H1 (cell line): ENCODE measurements around the gene ZNF18. TPM values are rescaled to one million over a fixed set of nuclear protein-coding genes. Genes with fewer than 3 reads are reported as not detected.

Experiments used
- CTCF ChIA-PET: fragments of 300-600 bp; sonication (Branson Sonifier 250); formaldehyde crosslinking; loops from one replicate; lab custom pipeline; 2021; ENCODE audit not compliant: partially characterized antibody; lab: Charles Lee
- POLR2A ChIA-PET: fragments of 300-600 bp; sonication (Branson Sonifier 250); formaldehyde crosslinking; loops from one replicate; lab custom pipeline; 2021; ENCODE audit warnings: inconsistent platforms; ENCODE audit not compliant: partially characterized antibody; lab: Charles Lee
- DNase-seq, 2 experiments: peaks; one replicate each; pipeline versions ENCODE4 v3.0.0 to v3.0.0-alpha.2; 2010 to 2022; ENCODE audit warnings: low spot score in 2 of 2, low read depth in 1 of 2, mixed read lengths in 1 of 2
- FAIRE-seq: peaks from 2 replicates; lab custom pipeline; 2011; peaks lifted over from hg19 to GRCh38; lab: Jason Lieb, UNC
- H2AFZ ChIP-seq: 2 replicates; pipeline ENCODE4 v1.8.1; 2012; ENCODE audit warnings: low read length, inconsistent platforms
- H2AK5ac ChIP-seq: 2 replicates; pipeline ENCODE4 v1.6.1; 2013; ENCODE audit warnings: low read depth, low read length
- H2BK120ac ChIP-seq: replicated peaks from 2 replicates; pipeline ENCODE3; 2013; ENCODE audit warnings: low read depth, low read length, inconsistent platforms
- H2BK12ac ChIP-seq: 2 replicates; pipeline ENCODE4 v1.6.1; 2013; ENCODE audit warnings: low read depth, low read length
- H2BK15ac ChIP-seq: 2 replicates; pipeline ENCODE4 v1.6.1; 2013; ENCODE audit warnings: low read length
- H2BK20ac ChIP-seq: 2 replicates; pipeline ENCODE4 v1.6.1; 2013; ENCODE audit warnings: low read length
- H2BK5ac ChIP-seq: 2 replicates; pipeline ENCODE4 v1.6.1; 2013; ENCODE audit warnings: low read depth, low read length
- H3K14ac ChIP-seq: 2 replicates; pipeline ENCODE4 v1.6.1; 2013; ENCODE audit warnings: inconsistent platforms; ENCODE audit not compliant: insufficient read length
- H3K18ac ChIP-seq: 2 replicates; pipeline ENCODE4 v1.6.1; 2013; ENCODE audit warnings: low read length; ENCODE audit errors: extremely low read depth
- H3K23ac ChIP-seq: 2 replicates; pipeline ENCODE4 v1.6.1; 2013; ENCODE audit warnings: inconsistent platforms; ENCODE audit not compliant: insufficient read length
- H3K23me2 ChIP-seq: 2 replicates; pipeline ENCODE4 v1.6.1; 2013; ENCODE audit warnings: low read depth, low read length
- H3K27ac ChIP-seq: 2 replicates; pipeline ENCODE4 v1.6.1; 2011; ENCODE audit warnings: low read depth, low read length, inconsistent platforms
- H3K27me3 ChIP-seq, 4 experiments: replicated peaks in 1 of 4; 1 replicate in 1 of 4; 2 replicates in 3 of 4; pipeline versions ENCODE4 v1.6.1 to v1.8.1; 2011 to 2013; ENCODE audit warnings: low read length in 3 of 4, mild to moderate bottlenecking in 3 of 4, inconsistent platforms in 2 of 4, mixed read lengths in 2 of 4, moderate library complexity in 1 of 4; ENCODE audit not compliant: control insufficient read depth in 3 of 4, insufficient read depth in 3 of 4; ENCODE audit errors: extremely low read depth in 1 of 4
- H3K36me3 ChIP-seq, 4 experiments: 2 replicates each; pipeline versions ENCODE4 v1.6.1 to v1.8.1; 2011 to 2013; ENCODE audit warnings: mild to moderate bottlenecking in 4 of 4, low read length in 3 of 4, moderate library complexity in 2 of 4, control low read depth in 1 of 4, inconsistent platforms in 1 of 4; ENCODE audit not compliant: insufficient read depth in 4 of 4, control insufficient read depth in 2 of 4
- H3K4ac ChIP-seq: replicated peaks from 2 replicates; pipeline ENCODE3; 2013; ENCODE audit warnings: low read length, low read depth, mixed read lengths, inconsistent platforms; ENCODE audit not compliant: insufficient read length
- H3K4me1 ChIP-seq, 4 experiments: replicated peaks in 1 of 4; 1 replicate in 1 of 4; 2 replicates in 3 of 4; pipeline versions ENCODE4 v1.6.1 to v1.8.1; 2011 to 2013; ENCODE audit warnings: low read length in 3 of 4, inconsistent platforms in 2 of 4, mixed read lengths in 1 of 4; ENCODE audit not compliant: insufficient read depth in 4 of 4, control insufficient read depth in 3 of 4
- H3K4me2 ChIP-seq, 2 experiments: 2 replicates each; pipeline versions ENCODE4 v1.6.1 to v1.8.1; 2011 to 2013; ENCODE audit warnings: low read depth in 2 of 2, low read length in 2 of 2, control low read depth in 1 of 2, inconsistent platforms in 1 of 2, mild to moderate bottlenecking in 1 of 2; ENCODE audit not compliant: insufficient read depth in 1 of 2
- H3K4me3 ChIP-seq, 4 experiments: fragments of 200-600, 300-600 bp in 1 of 4; sonication (generic), shearing (Covaris generic), sonication (Bioruptor Twin) in 1 of 4; 2 replicates each; pipeline versions ENCODE4 v1.5.1 to v1.8.1; 2011 to 2016; ENCODE audit warnings: low read length in 4 of 4, low read depth in 3 of 4, control low read depth in 2 of 4, inconsistent platforms in 2 of 4, mild to moderate bottlenecking in 2 of 4, mixed read lengths in 1 of 4, moderate library complexity in 1 of 4; ENCODE audit not compliant: insufficient read depth in 2 of 4; ENCODE audit errors: extremely low read depth in 1 of 4
- H3K56ac ChIP-seq: replicated peaks from 2 replicates; pipeline ENCODE3; 2013; ENCODE audit warnings: low read depth, mild to moderate bottlenecking, mixed read lengths, low read length, inconsistent platforms; ENCODE audit not compliant: insufficient read length
- H3K79me1 ChIP-seq: 2 replicates; pipeline ENCODE4 v1.6.1; 2013; ENCODE audit warnings: low read depth, low read length, control low read depth
- H3K79me2 ChIP-seq, 2 experiments: 2 replicates each; pipeline versions ENCODE4 v1.6.1 to v1.8.1; 2012 to 2013; ENCODE audit warnings: low read length in 2 of 2, mild to moderate bottlenecking in 2 of 2, inconsistent platforms in 1 of 2; ENCODE audit not compliant: insufficient read depth in 2 of 2, control insufficient read depth in 1 of 2
- H3K9ac ChIP-seq, 4 experiments: replicated peaks in 1 of 4; 1 replicate in 1 of 4; 2 replicates in 3 of 4; pipeline versions ENCODE4 v1.6.1 to v1.8.1; 2011 to 2013; ENCODE audit warnings: low read depth in 3 of 4, low read length in 3 of 4, control low read depth in 2 of 4, mild to moderate bottlenecking in 2 of 4, moderate library complexity in 2 of 4, inconsistent platforms in 1 of 4; ENCODE audit errors: extremely low read depth in 1 of 4
- H3K9me3 ChIP-seq, 2 experiments: 2 replicates each; pipeline versions ENCODE4 v1.6.1 to v1.8.1; 2012 to 2013; ENCODE audit warnings: mild to moderate bottlenecking in 2 of 2, moderate library complexity in 2 of 2, control low read depth in 1 of 2, inconsistent platforms in 1 of 2, low read depth in 1 of 2, low read length in 1 of 2, mixed read lengths in 1 of 2; ENCODE audit not compliant: insufficient read depth in 2 of 2
- H4K20me1 ChIP-seq, 2 experiments: replicated peaks in 1 of 2; 2 replicates each; pipeline versions ENCODE3 to v1.8.1; 2011 to 2013; ENCODE audit warnings: inconsistent platforms in 2 of 2, low read length in 2 of 2, mild to moderate bottlenecking in 1 of 2; ENCODE audit not compliant: insufficient read depth in 2 of 2, control insufficient read depth in 1 of 2
- H4K5ac ChIP-seq: 2 replicates; pipeline ENCODE4 v1.6.1; 2013; ENCODE audit warnings: low read length, low read depth, mixed read lengths, inconsistent platforms; ENCODE audit not compliant: insufficient read length
- H4K8ac ChIP-seq: 2 replicates; pipeline ENCODE4 v1.8.0; 2013; ENCODE audit warnings: mild to moderate bottlenecking, moderate library complexity, low read length, inconsistent platforms; ENCODE audit not compliant: insufficient read depth; ENCODE audit errors: extremely low read depth
- H4K91ac ChIP-seq: replicated peaks from 2 replicates; pipeline ENCODE3; 2013; ENCODE audit warnings: low read length, mixed read lengths, inconsistent platforms; ENCODE audit not compliant: insufficient read length
- TBP ChIP-seq: IDR thresholded peaks from 2 replicates; pipeline ENCODE4 v1.6.1; 2011; ENCODE audit warnings: low read depth, low read length, improper control_type of control experiment
- polyA plus RNA-seq, 7 experiments: library from polyadenylated mRNA; depleted of rRNA in 3 of 7; stranded (reverse) in 5 of 7; unstranded in 2 of 7; fragments of >200 nt in 5 of 7; fragments of 200-250 nt in 2 of 7; gene quantifications; 1 replicate in 5 of 7; 2 replicates in 1 of 7; 4 replicates in 1 of 7; pipeline versions ENCODE4 v1.2.1 to v1.2.3, GENCODE V29; 2011 to 2013; ENCODE audit warnings: missing spikeins in 2 of 7, mixed read lengths in 2 of 7
- total RNA-seq: library from RNA; stranded (reverse); fragmentation: NEBNext Ultra II Directional; extraction: Animal tissue kit (Norgen Biotek cat#: 25700); gene quantifications from 2 replicates; pipeline ENCODE4 v1.2.1, GENCODE V29; 2021

ZNF18 gene
- total and polyA plus RNA-seq, 2 of the 8 experiments (the other 6 are each of a cell fraction or from before 2014, with no cell fraction given): 3.0 to 9.9 TPM

- Histone ChIP-seq H3K23ac (no peak overlapping the region), H3K18ac (no peak overlapping the region), H3K27ac (no peak overlapping the region), H2BK15ac (no peak overlapping the region), H3K36me3 (no peaks in the 10 kb centered on the region; a peak in 1 of 8 replicates), H3K27me3 (no peaks in the 10 kb centered on the region), H4K20me1 (no peaks in the 10 kb centered on the region), H2BK12ac (no peak overlapping the region), H3K56ac (no peak overlapping the region), H3K4me1 (no peaks in the 10 kb centered on the region), H2BK5ac (no peak overlapping the region), H4K91ac (no peak overlapping the region), H3K4me3 (no peak overlapping the region), H2AK5ac (no peak overlapping the region), H2AFZ (no peak overlapping the region), H2BK20ac (no peak overlapping the region), H4K8ac (no peak overlapping the region), H3K23me2 (no peaks in the 10 kb centered on the region), H3K9me3 (peaks cover 12 to 15% of the 10 kb centered on the region in 2 experiments), H3K79me1 (no peaks in the 10 kb centered on the region), H4K5ac (no peak overlapping the region), H3K9ac (no peak overlapping the region), H3K4me2 (no peak overlapping the region), H3K14ac (no peak overlapping the region), H3K4ac (no peak overlapping the region), H3K79me2 (no peaks in the 10 kb centered on the region), H2BK120ac (no peak overlapping the region)
- ChIA-PET CTCF (interaction anchor here (1.6 kb wide), 1 partner anchor 31 kb away, joined by 5 read pairs; no protein-coding TSS in a partner anchor), POLR2A (interaction anchor here (1.4 kb wide), 1 partner anchor 42 kb away, joined by 3 read pairs; the partner anchor contains the start of gene ZNF18)
- DNase-seq (no peak), FAIRE-seq (no peak)
- TF ChIP-seq TBP: no peak
Measured at GRCh38 chr17:11954936-11955335, 42.3 kb downstream of the ZNF18 start.
